Inflammatory macrophage treated with lipopolysaccharide for 1 hour (primary cell): ENCODE data around the gene TMEM203.
"Not testable (repeated sequence)": the region's sequence is repeated elsewhere in the genome, so short reads cannot be mapped to it uniquely, and the experiment has no call there.

ENCODE experiments used
- DNase-seq, 2 donors: peaks; one replicate each; pipeline ENCODE4 v3.0.0-alpha.2; 2020 to 2022

Gene TMEM203

DNA sequence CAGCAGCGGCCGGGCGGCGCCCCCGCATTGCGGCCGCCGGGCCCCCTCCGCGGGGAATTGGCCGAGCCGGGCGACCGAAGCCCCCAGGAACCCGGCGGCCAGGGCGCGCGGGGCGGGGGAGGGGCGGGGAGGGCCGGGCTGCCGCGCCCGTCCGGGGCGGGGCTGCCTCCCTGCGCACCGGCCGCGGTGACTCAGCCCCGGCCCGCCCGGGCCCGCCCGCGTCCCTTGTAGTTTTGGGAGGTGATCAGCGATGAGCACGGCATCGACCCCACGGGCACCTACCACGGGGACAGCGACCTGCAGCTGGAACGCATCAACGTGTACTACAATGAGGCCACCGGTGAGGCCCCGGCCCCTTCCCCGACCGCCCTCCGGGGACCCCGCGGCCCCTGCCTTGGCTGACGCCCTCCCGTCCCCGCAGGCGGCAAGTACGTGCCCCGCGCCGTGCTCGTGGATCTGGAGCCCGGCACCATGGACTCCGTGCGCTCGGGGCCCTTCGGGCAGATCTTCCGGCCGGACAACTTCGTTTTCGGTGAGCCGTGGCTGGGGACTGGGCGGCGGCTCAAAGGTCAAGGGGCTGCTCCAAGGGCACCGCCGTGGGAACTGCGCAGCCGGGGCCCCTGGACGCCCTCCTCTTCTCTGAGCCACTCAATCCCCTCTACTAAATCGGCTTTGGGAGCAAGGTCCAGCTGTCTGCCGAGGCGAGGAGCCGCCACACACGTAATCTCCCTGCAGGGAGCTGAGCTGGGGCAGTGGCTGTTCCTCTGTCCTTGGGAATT is 36.2 kb upstream of the TMEM203 start:
- DNase-seq = peak; percentile 57 to 67

DNA sequence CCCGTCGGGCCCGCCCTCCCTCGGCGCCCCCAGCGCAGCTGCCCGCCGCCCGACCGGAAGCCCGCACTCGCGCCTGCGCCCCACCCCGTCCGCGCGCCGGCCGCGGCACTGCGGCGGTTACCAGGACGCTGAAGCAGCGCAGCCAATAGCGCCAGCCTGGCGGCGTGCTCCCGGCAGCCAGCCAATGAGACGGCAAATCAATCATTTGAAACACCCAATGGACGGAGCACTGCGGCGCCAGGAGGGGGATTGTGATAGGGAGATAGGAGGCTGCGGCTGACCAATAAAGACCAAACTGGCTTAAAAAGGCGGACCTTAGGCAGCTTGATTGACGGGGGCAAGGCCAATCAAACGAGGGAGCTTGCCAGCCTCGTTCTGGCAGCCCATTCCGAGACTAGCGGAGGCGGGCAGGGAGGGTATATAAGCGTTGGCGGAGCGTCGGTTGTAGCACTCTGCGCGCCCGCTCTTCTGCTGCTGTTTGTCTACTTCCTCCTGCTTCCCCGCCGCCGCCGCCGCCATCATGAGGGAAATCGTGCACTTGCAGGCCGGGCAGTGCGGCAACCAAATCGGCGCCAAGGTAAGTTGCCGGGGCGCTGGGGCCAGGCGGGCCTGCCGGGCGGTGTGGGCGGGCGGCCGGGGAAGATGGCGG is 35.5 kb upstream of the TMEM203 start, which contains the start of gene TUBB4B:
Gene TUBB4B, plus strand, starts transcription at position 447 of the 649 bp plus-strand sequence. Its CDS starts 74 bp downstream, at position 521.
- DNase-seq = peak; percentile 99 to 100

DNA sequence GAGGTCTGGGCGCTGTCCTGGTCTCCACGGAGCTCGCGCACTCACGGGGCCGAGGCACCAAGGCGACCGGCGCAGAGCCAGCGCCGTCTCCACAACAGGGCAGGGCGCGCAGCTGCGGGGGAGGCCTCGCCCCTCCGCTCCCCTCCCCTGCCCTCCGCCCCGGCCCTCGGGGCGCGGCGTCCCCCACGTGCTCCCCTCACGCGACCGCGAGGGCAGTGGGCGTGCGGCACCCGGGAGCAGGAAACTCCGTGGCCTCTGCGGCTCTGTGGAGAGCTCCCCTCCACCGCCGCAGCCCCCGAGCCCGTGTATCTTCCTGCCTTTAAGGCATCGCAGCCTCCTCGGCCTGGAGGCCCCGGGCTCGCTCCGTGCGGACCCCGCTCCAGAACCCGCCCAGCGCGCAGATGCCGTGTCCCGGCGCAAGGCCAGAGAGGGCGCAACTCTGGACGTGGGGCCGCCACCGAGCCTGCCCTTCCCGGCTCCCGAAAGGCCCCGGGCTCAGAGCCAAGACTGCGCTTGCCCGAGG is 34.9 kb upstream of the TMEM203 start:
- DNase-seq = peak in 1 of 2 donors; percentile 51

DNA sequence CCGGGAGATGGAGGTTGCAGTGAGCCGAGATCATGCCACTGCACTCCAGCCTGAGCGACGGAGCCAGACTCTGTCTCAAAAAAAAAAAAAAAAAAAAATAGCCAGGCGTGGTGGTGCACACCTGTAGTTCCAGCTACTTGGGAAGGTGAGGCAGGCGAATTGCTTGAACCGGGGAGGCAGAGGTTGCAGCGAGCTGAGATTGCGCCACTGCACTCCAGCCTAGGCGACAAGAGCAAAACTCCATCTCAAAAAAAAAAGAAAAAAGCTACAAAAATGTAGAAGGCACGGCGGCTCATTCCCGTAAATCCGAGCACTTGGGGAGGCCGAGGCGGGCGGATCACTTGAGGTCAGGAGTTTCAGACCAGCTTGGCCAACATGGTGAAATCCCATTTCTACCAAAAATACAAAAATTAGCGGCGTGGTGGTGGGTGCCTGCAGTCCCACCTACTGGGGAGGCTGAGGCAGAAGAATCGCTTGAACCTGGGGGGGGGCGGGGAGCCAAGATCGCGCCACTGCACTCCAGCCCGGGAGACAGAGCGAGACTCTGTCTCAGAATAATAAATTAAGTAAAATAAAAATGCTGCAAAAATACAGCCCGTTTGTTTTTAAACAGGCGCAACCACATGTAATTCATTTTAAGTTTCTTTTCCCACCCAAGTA is 34.2 kb upstream of the TMEM203 start:
- not testable (repeated sequence) for DNase-seq

DNA sequence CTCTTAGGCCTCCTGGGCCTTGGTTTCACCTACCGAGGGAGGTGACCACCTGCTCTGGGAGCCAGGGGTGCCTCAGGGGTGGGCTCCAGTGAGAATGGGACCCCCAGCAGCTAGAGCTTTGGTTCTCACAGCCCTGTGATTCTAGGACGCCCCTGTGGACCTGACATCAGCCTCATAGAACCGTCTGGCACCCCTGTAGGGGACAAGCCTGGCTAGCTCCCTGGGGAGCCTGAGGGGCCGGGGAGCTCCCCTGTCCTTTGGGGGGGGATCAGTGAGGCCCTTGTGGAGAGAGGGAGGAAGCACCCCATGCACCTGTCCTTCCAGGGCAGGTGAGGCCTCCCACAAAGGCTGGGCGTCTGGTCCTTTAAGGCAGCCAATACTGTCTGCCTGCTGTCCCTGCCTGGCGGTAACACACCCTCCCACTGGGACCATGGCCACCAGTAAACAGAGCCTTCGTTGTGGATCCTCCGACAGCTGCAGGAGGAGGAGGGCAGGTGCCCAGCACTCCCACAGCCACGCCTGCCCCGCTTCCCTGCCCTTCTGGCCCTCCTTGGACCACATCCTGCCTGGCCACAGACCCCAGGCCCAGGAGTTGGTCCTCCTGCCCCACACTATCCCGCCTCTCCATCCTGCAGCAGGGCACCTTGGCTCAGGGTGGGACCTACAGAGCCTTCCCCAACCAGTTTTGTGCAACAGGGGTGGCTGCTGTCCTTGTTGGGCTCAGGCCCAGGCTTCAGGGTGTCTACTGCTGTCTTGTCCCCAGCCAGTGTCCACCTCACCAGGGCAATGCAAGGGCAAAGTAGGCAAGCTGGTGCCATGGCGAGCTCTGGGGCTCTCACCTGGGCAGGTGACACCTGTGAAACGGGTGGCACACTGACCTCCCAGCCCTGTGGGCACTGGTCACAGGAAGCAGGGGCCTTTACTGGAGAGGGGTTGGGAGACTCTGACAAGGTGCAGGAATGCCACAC is 32.6 kb upstream of the TMEM203 start:
- no peak for DNase-seq

DNA sequence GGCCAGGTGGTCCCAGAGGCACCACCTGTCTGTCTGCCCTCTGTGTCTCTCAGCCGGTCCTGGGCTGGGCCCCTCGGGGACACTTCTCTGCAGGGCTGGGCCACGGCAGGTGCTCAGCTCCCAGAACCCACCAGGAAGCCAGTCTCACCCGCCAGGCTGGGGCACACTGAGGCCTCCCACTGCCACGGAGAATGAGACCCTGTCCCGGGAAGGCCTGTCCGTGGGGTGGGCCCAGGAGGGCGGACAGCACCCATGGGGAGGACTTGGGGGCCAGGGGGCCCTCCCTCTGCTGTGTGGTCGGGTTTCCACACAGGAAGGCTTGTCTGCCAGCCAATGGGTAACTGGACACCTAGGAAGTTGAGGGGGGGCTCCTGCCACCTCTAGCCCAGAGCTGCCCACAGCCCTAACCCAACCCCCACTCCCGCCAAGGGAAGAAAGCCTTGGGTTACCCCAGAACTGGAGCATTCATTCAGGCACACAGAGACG is 31.5 kb upstream of the TMEM203 start:
- no peak for DNase-seq

DNA sequence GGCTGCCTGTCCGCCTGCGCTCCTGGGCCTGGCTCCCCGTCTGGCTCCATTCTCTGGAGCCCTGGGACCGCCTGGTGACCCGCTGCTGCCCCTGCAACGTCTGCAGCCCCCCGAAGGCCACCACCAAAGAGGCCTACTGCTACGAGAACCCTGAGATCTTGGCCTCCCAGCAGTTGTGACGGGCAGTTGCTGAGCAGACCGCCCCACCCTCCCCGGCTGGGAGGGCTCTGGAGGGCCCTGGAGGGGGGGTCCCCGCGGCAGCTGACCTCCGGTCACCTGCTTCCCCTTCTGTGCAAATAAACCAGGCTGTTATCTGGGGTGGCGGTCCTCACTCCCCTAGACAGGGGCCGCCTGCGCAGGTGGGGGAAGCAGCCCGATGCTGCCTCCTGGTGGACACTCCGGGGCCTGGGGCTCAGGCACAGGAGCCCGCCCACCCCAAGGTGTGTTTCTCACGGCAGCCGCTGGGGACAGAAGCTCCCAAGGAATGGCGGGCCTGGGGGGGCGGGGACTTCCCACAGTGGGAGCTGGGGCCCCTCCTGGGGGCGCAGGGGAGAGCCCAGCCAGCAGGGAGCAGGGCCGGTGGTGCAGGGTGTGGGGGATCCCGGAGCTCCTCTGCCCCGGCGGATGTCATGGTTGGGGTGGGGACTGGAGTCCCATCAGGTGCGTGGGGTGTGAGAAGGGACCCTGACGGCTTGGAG is 30.9 kb upstream of the TMEM203 start:
- peak; percentile 62 to 86 for DNase-seq

DNA sequence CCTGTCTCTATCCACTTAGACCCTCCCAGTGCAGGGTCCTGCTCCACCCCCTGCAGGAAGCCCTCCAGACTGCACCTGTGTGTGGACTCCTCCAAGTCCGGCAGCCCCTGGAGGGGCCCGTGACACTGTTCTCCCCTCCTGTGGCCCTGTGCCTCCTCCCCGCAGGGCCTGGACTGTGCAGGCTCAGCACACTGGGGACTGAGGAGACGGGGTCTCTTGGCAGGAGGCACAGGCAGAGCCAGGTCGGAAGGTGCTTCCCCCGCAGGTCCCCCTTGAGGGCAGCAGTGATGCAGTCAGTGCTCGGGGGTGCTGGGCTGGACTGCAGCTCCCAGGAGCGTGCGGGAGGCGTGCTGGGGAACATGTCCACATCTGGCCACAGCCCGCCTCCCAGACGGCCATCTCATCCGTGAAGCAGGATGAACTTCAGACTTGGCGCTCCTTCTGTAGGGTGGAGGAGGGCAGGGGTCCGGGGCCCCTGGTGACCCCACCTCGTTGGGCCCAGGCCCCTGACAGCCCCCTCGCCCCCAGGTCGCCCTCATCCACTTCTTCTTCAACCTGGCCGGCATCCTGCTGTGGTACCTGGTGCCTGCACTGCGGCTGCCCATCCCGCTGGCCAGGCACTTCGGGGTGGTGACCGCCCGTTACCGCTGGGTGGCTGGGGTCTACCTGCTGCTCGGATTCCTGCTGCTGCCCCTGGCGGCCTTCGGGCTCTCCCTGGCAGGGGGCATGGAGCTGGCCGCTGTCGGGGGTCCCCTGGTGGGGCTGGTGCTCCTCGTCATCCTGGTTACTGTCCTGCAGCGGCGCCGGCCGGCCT is 30.2 kb upstream of the TMEM203 start:
- no peak for DNase-seq

DNA sequence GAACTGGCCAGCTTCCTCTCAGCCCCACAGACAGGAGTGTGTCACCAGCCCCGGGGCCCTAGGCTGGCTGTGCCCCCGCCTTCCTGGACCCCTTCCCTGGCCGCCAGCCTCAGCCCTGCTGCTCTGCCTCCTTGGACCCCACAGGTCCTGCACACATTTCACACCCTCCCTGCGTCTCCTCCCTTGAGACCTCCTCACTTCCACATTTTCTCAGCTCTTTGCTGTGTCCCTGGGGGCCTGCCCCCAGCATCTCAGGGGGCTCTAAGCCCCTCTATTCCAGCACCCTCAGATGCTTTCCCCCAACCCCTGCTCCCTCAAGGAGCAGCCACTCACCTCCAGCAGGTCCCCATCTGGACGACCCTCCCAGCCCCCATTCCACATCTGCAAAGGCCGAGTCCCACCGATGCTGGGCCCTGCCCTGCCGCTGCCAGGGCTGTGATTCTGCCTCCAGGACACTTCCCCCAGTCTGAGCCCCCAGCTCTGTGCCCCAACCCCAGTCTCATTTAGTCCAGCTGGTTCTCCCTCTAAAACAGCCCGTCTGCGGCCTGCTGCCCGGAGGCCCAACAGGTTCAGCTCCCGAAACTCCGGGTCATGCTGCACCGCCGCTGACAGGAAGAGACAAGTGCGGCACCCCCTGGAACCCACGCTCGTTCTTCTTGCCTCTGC is 29.4 kb upstream of the TMEM203 start:
- DNase-seq = no peak

DNA sequence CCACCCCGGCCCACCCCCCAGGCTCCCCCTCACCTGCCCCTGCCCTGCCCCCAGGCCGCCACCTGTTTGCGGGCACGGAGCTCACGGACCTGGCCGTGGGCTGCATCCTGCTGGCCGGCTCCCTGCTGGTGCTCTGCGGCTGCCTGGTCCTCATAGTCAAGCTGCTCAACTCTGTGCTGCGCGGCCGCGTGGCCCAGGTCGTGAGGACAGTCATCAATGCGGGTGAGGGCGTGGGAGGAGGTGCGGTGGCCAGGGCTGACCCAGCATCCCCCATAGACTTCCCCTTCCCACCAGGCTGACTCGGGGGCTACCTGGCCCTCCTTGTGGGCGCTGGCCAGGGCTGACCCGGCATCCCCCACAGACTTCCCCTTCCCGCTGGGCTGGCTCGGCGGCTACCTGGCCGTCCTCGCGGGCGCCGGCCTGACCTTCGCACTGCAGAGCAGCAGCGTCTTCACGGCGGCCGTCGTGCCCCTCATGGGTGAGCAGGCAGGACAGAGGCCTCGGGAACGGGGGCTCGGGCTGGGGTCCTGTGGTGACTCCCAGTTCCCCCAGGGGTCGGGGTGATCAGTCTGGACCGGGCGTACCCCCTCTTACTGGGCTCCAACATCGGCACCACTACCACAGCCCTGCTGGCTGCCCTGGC is 28.7 kb upstream of the TMEM203 start:
- no peak for DNase-seq

DNA sequence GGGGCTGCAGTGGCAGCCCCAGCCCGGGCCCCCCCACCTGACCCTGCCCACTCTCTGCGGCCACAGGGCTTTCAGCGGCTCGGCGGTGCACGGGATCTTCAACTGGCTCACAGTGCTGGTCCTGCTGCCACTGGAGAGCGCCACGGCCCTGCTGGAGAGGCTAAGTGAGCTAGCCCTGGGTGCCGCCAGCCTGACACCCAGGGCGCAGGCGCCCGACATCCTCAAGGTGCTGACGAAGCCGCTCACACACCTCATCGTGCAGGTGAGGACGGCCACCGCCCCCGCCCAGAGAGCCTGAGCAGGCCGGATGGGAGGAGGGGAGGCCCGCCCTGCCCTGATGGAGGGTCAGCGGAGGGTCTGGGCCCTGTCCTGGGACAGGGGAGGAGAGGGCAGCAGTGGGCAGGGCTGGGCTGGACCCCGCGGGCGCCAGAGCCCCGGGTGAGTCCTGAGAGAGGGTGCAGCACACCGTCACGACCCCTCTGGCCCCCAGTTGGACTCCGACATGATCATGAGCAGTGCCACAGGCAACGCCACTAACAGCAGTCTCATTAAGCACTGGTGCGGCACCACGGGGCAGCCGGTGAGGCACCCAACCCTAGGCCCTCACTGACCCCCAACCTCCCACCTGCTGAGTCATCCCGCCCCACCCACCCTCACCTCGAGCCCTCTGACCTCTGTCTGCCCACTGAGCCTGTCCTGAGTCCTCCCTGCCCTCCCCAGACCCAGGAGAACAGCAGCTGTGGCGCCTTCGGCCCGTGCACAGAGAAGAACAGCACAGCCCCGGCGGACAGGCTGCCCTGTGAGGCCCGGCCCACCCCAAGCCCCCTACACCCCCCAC is 27.9 kb upstream of the TMEM203 start:
- DNase-seq = no peak

DNA sequence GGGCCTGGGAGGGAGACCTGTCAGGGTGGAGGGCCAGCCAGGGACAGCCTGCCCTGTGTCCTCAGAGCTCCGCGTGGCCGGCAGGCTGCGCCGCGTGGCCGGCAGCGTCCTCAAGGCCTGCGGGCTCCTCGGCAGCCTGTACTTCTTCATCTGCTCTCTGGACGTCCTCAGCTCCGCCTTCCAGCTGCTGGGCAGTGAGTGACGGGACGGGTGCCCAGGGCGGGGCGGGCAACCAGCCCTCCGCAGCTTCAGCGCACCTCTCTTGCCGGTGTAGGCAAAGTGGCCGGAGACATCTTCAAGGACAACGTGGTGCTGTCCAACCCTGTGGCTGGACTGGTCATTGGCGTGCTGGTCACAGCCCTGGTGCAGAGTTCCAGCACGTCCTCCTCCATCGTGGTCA is 27.1 kb upstream of the TMEM203 start:
- DNase-seq = no peak

DNA sequence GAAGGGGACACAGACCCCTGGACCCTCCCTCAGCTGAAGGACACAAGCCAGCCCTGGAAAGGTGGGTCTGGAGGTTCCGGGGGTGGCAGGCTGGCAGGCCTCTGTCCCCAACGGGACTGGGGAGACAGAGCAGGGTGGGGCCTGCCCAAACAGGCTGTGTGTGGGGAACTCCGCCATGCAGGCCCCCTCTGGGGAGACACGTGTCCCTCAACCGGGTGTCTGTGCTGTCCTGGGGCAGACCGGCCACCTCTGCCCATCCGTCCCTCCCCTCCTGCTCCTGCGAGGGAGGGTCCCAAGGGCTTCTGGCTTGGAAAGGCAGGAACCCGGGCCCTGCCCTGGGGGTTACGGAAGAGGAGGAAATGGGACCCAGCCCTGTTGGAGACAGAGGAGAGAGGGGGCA is 26.7 kb upstream of the TMEM203 start:
- DNase-seq = no peak

DNA sequence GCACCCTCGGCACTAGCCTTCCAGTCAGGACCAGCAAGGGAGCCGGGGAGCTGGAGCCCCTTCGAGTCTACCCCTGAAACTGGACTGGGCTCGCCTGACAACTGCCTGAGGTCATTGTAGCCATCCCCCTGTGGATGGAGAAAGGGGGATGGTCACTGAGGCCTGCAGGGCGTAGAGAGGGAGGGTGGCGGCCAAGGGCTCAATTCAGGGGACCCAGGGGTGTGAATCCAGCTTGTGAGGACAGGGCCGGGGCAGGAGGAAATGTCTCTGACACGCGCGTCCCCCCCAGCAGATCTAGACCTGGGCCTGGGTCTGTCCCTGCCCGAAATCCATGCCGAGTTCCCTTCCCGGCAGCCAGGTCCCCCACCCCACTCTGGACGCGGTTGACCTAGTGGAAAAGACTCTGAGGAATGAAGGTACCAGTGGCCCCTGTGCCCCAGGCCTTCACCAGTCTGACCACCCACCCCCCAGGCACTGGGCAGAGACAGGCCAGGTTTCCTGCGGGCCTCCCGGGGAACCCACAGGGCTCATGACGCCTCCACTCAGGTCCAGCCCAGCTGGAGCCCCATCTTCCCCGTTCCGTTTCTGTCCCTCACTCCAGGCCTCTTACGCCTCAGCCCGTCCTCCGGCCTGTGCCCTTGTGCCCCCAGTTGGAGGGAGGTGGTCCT is 26.1 kb upstream of the TMEM203 start:
- DNase-seq = no peak

DNA sequence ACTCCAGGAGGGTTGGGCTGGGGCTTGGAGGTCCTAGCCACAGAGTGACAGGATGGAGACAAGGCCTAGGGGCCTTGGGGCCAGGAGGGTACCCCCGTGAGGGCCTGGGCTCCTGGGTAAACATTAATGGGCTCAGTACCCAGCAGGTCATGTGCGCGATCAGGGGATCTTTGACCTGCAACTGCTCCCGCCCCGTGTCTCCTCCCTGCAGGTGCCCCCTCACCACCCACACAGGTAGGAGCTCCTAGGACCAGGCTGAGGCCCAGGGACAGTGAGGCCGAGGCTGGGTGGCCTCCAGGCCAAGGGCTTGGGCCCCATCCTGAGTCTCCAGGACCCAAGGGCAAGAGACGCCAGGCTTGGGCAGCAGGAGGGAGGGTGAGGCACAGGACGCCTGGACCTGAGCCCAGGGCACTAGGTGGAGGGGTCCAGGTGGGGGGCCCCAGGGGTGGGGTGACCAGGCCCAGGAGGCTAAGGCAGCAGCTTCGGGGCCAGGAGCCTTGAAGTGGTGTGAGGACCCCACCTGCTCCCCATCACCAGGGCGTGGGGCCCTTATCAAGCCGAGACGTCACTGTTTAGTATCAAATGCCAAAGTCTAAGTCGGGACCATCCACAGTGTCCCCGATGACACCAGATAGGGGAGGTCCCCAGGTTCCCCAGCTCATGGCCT is 25.4 kb upstream of the TMEM203 start, which contains the start of gene SLC34A3:
Gene SLC34A3, plus strand, starts transcription at position 197 of the 667 bp plus-strand sequence. CDS start 802 bp downstream, outside the sequence.
- DNase-seq = no peak

DNA sequence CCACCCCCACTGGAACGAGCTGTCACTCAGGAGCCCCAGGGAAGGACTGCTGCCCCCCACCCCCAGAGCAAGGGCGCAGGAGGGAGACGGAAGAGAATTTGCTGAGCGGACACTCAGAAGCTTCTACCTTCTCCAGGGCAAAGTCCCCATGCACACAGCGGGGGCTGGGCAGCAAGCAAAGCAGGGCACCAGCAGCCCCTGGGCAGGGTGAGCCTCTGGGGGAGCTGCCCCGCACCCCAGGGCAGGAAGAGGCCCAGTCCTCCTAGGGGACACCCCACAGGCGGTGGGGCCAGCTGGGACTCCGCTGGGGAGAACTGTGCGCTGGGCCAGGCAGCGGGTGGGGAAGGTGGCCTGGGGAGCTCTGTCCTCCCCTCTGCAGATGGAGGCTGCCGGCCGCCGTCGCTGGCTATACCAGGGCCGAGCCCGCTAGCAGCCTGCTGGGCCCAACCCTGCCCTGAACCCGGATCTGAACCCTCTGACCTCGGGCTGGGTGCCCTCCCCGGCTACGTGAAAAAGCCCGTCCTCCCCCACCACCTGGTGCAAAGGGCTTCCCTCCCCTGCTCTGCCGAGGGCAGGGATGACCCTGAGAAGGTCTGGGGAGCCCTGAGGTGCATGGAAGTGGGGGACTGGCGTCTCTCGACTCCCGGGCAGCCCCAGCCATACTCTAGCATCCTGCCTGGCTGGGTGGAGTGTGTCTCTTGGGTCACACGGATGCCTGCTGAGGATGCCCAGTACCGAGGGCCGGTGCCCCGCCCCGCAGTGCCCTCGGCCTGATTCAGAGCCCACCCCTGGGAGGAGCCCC is 24.7 kb upstream of the TMEM203 start:
- DNase-seq = no peak
